ENCODE data around the gene CDKAL1.

DNA sequence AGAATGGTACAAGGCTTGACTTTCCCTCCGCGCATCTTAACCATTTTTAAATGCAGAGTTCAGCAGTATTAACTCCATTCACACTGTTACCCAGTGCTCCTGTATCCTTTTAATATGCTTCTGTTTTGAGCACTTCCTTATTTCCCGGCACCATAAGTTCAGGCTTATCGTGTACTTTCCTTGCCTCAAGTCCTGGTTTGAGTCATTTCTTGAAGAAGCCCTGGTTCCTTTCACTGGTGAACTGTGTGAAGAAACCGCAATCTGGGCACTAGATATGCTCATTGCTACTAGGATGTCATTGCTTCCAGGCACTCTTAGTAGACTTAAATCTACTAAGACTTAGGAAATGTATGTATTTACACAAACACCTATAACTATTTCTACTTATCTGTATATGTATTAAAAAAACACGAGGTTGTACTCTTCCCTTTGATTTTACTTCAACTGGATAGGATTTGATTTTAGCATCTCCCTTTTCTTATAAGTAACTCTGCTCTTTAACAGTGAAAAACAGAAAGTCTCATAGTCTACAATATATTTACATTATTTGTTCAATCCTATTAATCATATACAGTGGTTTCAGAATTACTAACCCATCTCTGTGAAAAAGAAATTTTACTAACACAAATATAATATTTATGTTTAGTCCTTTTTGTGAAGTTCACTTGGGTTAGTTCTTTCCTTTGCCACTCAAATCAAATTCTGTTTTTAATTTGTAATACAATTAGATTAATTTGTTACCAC is 135.5 kb downstream of the CDKAL1 start:
- TF ChIP-seq GATA2 (IDR thresholded peaks at IDR 0.05; ENCODE audit: low read depth, low read length) (no peak), GATA3 (IDR thresholded peaks at IDR 0.05; ENCODE audit: low read depth, low read length) (no peak)

Data from SH-SY5Y (cell line).